Upper lobe of left lung (tissue), 4 donors: ENCODE results near the gene GABRB2.

Experiments used
- CTCF ChIP-seq, 6 experiments: fragments of 450-650 bp in 4 of 6; fragments of 200-600 bp in 2 of 6; sonication (generic) in 2 of 6; IDR thresholded peaks; one replicate each; pipeline ENCODE4 v1.5.1; 2016 to 2019; ENCODE audit warnings: antibody characterized with exemption in 6 of 6
- EP300 ChIP-seq, 4 donors: sonication (generic); formaldehyde crosslinking; IDR thresholded peaks; one replicate each; pipeline ENCODE4 v1.5.1; 2017; ENCODE audit warnings: antibody characterized with exemption in 4 of 4, control low read depth in 2 of 4

DNA sequence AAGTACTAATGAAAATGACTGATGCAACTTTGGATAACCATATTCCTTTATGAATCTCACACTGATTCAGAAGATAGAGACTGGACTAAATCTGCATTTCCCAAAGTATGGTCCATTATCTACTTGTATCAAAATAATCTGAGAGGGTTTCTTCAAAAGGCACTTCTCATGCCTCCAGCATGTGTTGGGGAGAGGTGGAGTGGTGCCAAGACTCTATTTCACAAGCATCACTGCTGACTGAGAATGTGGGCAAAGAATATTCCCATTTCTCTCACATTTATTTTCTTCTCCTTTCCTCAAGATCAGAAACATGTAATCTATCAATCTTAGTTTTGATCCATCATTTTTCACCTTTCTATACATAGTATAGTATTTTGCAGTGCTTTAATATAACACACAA, 135.4 kb downstream of the GABRB2 start:
- TF ChIP-seq CTCF (IDR thresholded peaks at IDR 0.05) (no peak), EP300 (IDR thresholded peaks at IDR 0.05) (no peak)
